ENCODE data around the gene LSAMP. TPM values are rescaled to one million over a fixed set of nuclear protein-coding genes. Genes with fewer than 3 reads are reported as not detected.

Gene LSAMP
- polyA plus RNA-seq, 1 of the 3 experiments (the other 2 are of a cell fraction): 6.6 TPM

DNA sequence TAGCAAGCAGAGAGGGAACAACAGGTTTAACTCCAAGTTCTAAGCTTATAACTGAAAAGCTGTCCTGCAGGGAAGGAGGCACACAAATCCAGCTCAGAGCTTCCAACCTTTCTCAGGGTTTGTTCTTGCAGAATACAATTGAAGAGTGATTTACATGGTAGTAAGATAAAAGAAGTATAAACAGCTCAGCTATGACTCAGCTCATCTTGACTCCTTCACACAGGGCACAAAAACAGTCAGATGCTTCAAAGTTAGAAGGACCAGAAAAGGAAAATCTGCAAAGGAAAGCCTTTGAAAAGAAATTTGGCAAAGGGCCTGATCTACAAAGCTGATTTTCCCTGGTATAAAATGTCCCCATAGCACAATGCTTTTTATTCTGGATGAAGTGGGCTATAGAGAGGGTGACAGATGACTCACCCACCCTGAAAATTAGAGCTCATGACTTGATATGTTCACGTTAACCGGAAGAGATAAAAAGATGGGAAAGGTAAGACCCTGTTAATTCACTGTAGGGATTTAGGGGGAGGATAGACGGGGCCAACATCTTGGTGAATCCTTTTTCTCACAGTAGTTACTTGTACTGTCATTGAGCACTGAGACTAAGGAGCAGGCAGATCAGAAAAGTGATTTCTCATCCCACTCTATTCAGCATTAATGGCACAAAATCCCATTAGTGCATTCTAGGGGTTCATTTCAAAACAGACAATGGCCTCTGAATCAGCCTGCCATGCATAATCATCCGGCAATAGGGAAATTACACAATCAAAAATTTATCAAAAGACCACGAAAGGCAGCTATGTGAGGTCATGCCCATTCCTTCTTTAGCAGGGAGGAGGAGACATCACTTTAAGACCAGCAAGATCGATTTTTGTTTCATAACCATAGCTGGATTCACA is 678.5 kb downstream of the LSAMP start (continued):
- no peak for TF ChIP-seq TAF1 (IDR thresholded peaks at IDR 0.05; ENCODE audit: borderline replicate concordance, low read depth, low read length)
- no peak for TF ChIP-seq POLR2AphosphoS5 (IDR thresholded peaks at IDR 0.05; ENCODE audit: low read depth, low read length)
- no peak for TF ChIP-seq USF2 (IDR thresholded peaks at IDR 0.05; ENCODE audit: borderline replicate concordance, low read depth, low read length)
- no peak for TF ChIP-seq ELF1 (IDR thresholded peaks at IDR 0.05)
- no peak for TF ChIP-seq GABPA (IDR thresholded peaks at IDR 0.05; ENCODE audit: low read depth)
- TF ChIP-seq RAD21 (IDR thresholded peaks at IDR 0.05; ENCODE audit: low read length): no peak
- TF ChIP-seq SIN3A (IDR thresholded peaks at IDR 0.05; ENCODE audit: borderline replicate concordance, low read depth, low read length): no peak
- no peak for TF ChIP-seq FOXJ3 (CRISPR knock-in tag; IDR thresholded peaks at IDR 0.05)

DNA sequence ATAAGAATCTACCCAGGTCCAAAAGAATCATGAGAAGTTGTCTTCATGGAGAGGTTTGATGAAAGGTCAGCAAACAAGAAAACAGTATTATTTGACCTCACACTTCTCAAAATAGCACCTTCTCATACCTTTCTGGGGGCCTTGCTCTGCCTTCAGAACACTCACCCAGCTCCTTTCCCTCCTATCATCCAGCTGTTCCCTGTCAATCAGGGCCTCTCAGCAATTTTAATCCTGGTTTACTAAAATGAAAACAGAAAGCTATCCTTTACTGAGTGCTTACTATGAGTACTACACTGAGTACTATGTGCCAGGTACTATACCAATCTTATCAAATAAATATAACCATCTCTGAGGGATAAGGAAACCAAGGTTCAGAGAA is 683.4 kb downstream of the LSAMP start:
- Histone ChIP-seq H3K4me2 (no peak overlapping the region), H3K79me2 (ENCODE audit: insufficient read depth) (no peaks in the 10 kb centered on the region), H3K4me3 (ENCODE audit: low read depth in 2 of 2, low read length in 1 of 2) (no peak overlapping the region), H3K4me1 (ENCODE audit: control insufficient read depth in 1 of 2, insufficient read depth in 2 of 2, low read depth in 1 of 2, low read length in 1 of 2) (peaks cover 11 to 12% of the 10 kb centered on the region in 2 experiments; a peak in 3 of 4 replicates), H3K36me3 (replicated peaks in 1 of 2; ENCODE audit: control insufficient read depth in 1 of 2, insufficient read depth in 2 of 2, low read length in 1 of 2) (no peaks in the 10 kb centered on the region), H3K9me3 (no peaks in the 10 kb centered on the region), H3K9ac (no peak overlapping the region), H3K27me3 (ENCODE audit: insufficient read depth) (no peaks in the 10 kb centered on the region), H2AFZ (ENCODE audit: low read depth) (no peak overlapping the region), H3K27ac (ENCODE audit: low read depth in 2 of 2, low read length in 1 of 2) (peak overlapping the region in 1 of 2 experiments; percentile 98; a peak in 2 of 4 replicates), H3K9me2 (no peaks in the 10 kb centered on the region), H3F3A (replicated peaks; ENCODE audit: insufficient read depth) (no peaks in the 10 kb centered on the region), H4K20me1 (ENCODE audit: insufficient read depth) (no peaks in the 10 kb centered on the region)
- no peak for DNase-seq
- CTCF ChIA-PET: interaction anchor here (0.8 to 2.5 kb wide), 4 partner anchors 10 to 544 kb away, joined by 3 to 13 read pairs (median 4); no protein-coding TSS in a partner anchor
- POLR2A ChIA-PET: interaction anchor here (0.6 kb wide), 1 partner anchor 616 kb away, joined by 3 read pairs; no protein-coding TSS in a partner anchor
- TF ChIP-seq NFIC (IDR thresholded peaks at IDR 0.05; ENCODE audit: borderline replicate concordance): no peak
- TF ChIP-seq YY1 (IDR thresholded peaks at IDR 0.05; ENCODE audit: low read depth): no peak
- no peak for TF ChIP-seq RFX5 (IDR thresholded peaks at IDR 0.05; ENCODE audit: low read length)

GRCh38 chr3:115760716-115761115 is 684.6 kb downstream of the LSAMP start:
- ChIA-PET POLR2A (interaction anchor here (0.9 to 1.7 kb wide), 2 partner anchors 23 to 47 kb away, joined by 5 to 7 read pairs; no protein-coding TSS in a partner anchor), CTCF (interaction anchor here (0.9 to 2.5 kb wide), 6 partner anchors 11 to 543 kb away, joined by 3 to 13 read pairs (median 4); no protein-coding TSS in a partner anchor)
- H3K79me2 ChIP-seq (ENCODE audit: insufficient read depth): no peaks in the 10 kb centered on the region
- no peak overlapping the region for H3K4me2 ChIP-seq
- H2AFZ ChIP-seq (ENCODE audit: low read depth): no peak overlapping the region
- H3K9me3 ChIP-seq: no peaks in the 10 kb centered on the region
- no peak overlapping the region for H3K4me3 ChIP-seq (ENCODE audit: low read depth in 2 of 2, low read length in 1 of 2)
- H3F3A ChIP-seq (replicated peaks; ENCODE audit: insufficient read depth): no peaks in the 10 kb centered on the region
- H4K20me1 ChIP-seq (ENCODE audit: insufficient read depth): no peaks in the 10 kb centered on the region
- no peaks in the 10 kb centered on the region for H3K9me2 ChIP-seq
- H3K9ac ChIP-seq: no peak overlapping the region
- 49% methylated on average over 3 of the region's 3 CpGs for WGBS (ENCODE audit: low lambda C conversion rate)
- H3K4me1 ChIP-seq (ENCODE audit: control insufficient read depth in 1 of 2, insufficient read depth in 2 of 2, low read depth in 1 of 2, low read length in 1 of 2): peaks cover under 1 to 12% of the 10 kb centered on the region in 2 experiments; a peak in 3 of 4 replicates
- DNase-seq: peak; percentile 65
- peak overlapping the region in 1 of 2 experiments; percentile 98; a peak in 2 of 4 replicates for H3K27ac ChIP-seq (ENCODE audit: low read depth in 2 of 2, low read length in 1 of 2)
- H3K27me3 ChIP-seq (ENCODE audit: insufficient read depth): no peaks in the 10 kb centered on the region
- H3K36me3 ChIP-seq (replicated peaks in 1 of 2; ENCODE audit: control insufficient read depth in 1 of 2, insufficient read depth in 2 of 2, low read length in 1 of 2): no peaks in the 10 kb centered on the region
- TF ChIP-seq GATA2 (CRISPR knock-in tag; IDR thresholded peaks at IDR 0.05) (peak; percentile 62), RAD21 (IDR thresholded peaks at IDR 0.05; ENCODE audit: low read length) (peak; percentile 1; the same call in 1 of the 2 replicates), FOXJ3 (CRISPR knock-in tag; IDR thresholded peaks at IDR 0.05) (peak; percentile 86), MXI1 (IDR thresholded peaks at IDR 0.05; ENCODE audit: low read depth, low read length) (no peak), EP300 (IDR thresholded peaks at IDR 0.05; ENCODE audit: borderline replicate concordance in 1 of 2, low read depth in 1 of 2, low read length in 1 of 2) (peak in 1 of 2 experiments; percentile 84; a peak in 2 of 4 replicates), RCOR1 (IDR thresholded peaks at IDR 0.05; ENCODE audit: low read length) (peak; percentile 84), CHD2 (IDR thresholded peaks at IDR 0.05; ENCODE audit: low read length, partially characterized antibody) (peak; percentile 71), NRF1 (IDR thresholded peaks at IDR 0.05; ENCODE audit: low read depth, low read length) (no peak)
- TF ChIP-seq, protein P1, sequence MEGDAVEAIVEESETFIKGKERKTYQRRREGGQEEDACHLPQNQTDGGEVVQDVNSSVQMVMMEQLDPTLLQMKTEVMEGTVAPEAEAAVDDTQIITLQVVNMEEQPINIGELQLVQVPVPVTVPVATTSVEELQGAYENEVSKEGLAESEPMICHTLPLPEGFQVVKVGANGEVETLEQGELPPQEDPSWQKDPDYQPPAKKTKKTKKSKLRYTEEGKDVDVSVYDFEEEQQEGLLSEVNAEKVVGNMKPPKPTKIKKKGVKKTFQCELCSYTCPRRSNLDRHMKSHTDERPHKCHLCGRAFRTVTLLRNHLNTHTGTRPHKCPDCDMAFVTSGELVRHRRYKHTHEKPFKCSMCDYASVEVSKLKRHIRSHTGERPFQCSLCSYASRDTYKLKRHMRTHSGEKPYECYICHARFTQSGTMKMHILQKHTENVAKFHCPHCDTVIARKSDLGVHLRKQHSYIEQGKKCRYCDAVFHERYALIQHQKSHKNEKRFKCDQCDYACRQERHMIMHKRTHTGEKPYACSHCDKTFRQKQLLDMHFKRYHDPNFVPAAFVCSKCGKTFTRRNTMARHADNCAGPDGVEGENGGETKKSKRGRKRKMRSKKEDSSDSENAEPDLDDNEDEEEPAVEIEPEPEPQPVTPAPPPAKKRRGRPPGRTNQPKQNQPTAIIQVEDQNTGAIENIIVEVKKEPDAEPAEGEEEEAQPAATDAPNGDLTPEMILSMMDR (IDR thresholded peaks at IDR 0.05): no peak

All from SK-N-SH (cell line).